Lower leg skin (tissue), 3 donors: ENCODE measurements around the gene PREB.

Experiments used
- POLR2A ChIP-seq, 2 donors: fragments of 450-650 bp; IDR thresholded peaks; one replicate each; pipeline ENCODE4 v1.6.1; 2016 to 2017; ENCODE audit warnings: antibody characterized with exemption in 2 of 2, mild to moderate bottlenecking in 1 of 2, moderate library complexity in 1 of 2
- TF ChIP-seq, protein P1 (sequence below), 3 donors: fragments of 450-650 bp; IDR thresholded peaks; one replicate each; pipeline ENCODE4 v1.5.1; 2016; ENCODE audit warnings: antibody characterized with exemption in 3 of 3, mild to moderate bottlenecking in 3 of 3, moderate library complexity in 2 of 3

DNA sequence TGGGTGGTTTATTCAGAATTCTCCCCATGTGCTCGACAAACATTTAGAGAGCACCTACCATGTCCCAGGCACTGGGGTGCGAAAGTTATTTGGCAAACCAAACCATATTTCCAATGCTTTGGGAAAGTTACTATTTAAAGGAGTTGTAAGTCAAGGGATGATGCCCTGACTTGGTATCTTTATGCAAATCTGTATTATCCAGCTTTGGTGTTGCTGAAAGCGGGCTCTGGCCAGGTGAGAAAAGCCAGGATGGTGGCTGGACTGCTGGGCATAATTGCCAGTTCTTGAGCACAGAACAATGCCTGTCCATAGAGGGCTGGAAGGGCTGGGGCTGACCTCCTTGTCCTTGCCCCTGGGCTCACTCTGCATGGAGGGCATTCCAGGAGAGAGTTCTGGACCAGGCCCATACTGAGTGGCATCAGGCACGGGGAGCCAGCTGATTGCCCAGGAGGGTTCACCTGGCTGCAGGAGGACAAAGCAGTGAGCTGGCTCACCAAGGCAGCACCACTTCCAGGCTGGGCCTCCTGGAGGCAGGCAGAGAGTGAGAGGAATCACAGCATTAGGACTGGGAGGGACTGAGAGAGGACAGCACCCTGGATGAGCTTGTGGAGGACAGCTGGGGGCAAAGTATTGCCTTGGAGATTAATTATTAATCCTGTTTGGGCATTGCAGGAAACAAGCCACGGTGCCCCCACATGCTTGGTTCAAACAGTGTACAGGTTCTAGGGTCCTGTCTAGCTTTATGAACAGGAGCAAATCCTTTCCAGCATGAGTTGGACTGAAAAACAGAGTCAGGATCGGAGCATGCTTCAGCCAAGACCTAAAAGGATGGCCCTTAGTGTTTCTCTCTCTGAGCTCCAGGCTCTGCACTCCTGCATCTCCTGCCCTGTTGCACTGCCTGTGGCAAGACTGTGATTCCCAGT lies 40.7 kb downstream of the PREB start:
- TF ChIP-seq, protein P1, sequence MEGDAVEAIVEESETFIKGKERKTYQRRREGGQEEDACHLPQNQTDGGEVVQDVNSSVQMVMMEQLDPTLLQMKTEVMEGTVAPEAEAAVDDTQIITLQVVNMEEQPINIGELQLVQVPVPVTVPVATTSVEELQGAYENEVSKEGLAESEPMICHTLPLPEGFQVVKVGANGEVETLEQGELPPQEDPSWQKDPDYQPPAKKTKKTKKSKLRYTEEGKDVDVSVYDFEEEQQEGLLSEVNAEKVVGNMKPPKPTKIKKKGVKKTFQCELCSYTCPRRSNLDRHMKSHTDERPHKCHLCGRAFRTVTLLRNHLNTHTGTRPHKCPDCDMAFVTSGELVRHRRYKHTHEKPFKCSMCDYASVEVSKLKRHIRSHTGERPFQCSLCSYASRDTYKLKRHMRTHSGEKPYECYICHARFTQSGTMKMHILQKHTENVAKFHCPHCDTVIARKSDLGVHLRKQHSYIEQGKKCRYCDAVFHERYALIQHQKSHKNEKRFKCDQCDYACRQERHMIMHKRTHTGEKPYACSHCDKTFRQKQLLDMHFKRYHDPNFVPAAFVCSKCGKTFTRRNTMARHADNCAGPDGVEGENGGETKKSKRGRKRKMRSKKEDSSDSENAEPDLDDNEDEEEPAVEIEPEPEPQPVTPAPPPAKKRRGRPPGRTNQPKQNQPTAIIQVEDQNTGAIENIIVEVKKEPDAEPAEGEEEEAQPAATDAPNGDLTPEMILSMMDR (IDR thresholded peaks at IDR 0.05): no peak
- TF ChIP-seq POLR2A (IDR thresholded peaks at IDR 0.05): no peak
